HepG2 (cell line): ENCODE measurements around the gene ALOX5. TPM values are rescaled to one million over a fixed set of nuclear protein-coding genes. Genes with fewer than 3 reads are reported as not detected.

Experiments used
- ATAC-seq: fragments of 200-7000 bp; cut with Tn5 transposase; 3 replicates; pipeline ENCODE4 v1.9.1; 2020; ENCODE audit warnings: mild to moderate bottlenecking, moderate library complexity
- BruUV-seq: library from RNA; stranded (reverse); fragments of 400-500 nt; replicated peaks from 2 replicates; lab custom pipeline; 2021; lab: Mats Ljungman, UMichigan
- CTCF ChIA-PET: fragments of 300-600 bp; formaldehyde crosslinking; extraction: SDS; loops from one replicate; lab custom pipeline; 2021; ENCODE audit warnings: low total read pairs, inconsistent platforms, low intra/inter-chr PET ratio; lab: Yijun Ruan, JAX
- POLR2A ChIA-PET: fragments of 350-600 bp; sonication (Branson Sonifier 250); formaldehyde crosslinking; loops from one replicate; lab custom pipeline; 2020; ENCODE audit warnings: antibody characterized with exemption, inconsistent platforms; lab: Yijun Ruan, JAX
- DNase-seq: peaks from one replicate; pipeline ENCODE4 v3.0.0-alpha.2; 2015; ENCODE audit warnings: low spot score
- FAIRE-seq: peaks from 3 replicates; lab custom pipeline; 2011; peaks lifted over from hg19 to GRCh38; lab: Jason Lieb, UNC
- H2AFZ ChIP-seq: one replicate; pipeline ENCODE4 v1.6.1; 2011; ENCODE audit warnings: low read length, inconsistent platforms
- H3K27ac ChIP-seq: fragments of 300-600 bp; 3 replicates; pipeline ENCODE4 v1.8.0; 2011; ENCODE audit warnings: mixed run types, mild to moderate bottlenecking, mixed read lengths, low read length, inconsistent platforms; ENCODE audit not compliant: insufficient read depth; ENCODE audit errors: extremely low read length
- H3K27me3 ChIP-seq, 2 experiments: fragments of 200-600 bp in 1 of 2; 2 replicates in 1 of 2; 3 replicates in 1 of 2; pipeline versions ENCODE4 v1.6.0 to v1.8.0; 2011; ENCODE audit warnings: low read length in 2 of 2, mild to moderate bottlenecking in 2 of 2, moderate library complexity in 2 of 2, inconsistent platforms in 1 of 2; ENCODE audit not compliant: insufficient read depth in 2 of 2, control insufficient read depth in 1 of 2
- H3K36me3 ChIP-seq, 2 experiments: fragments of 200-600 bp in 1 of 2; replicated peaks in 1 of 2; 2 replicates in 1 of 2; 3 replicates in 1 of 2; pipeline versions ENCODE4 v1.5.1 to v1.8.0; 2011; ENCODE audit warnings: low read length in 2 of 2, inconsistent platforms in 1 of 2; ENCODE audit not compliant: insufficient read depth in 2 of 2, control insufficient read depth in 1 of 2
- H3K4me1 ChIP-seq: 2 replicates; pipeline ENCODE4 v1.5.1; 2012; ENCODE audit warnings: low read length, inconsistent platforms; ENCODE audit not compliant: insufficient read depth
- H3K4me2 ChIP-seq: 2 replicates; pipeline ENCODE4 v1.6.0; 2011; ENCODE audit warnings: low read depth, low read length, inconsistent platforms
- H3K4me3 ChIP-seq, 3 experiments: fragments of 200-600 bp in 1 of 3; sonication (generic), shearing (Covaris generic) in 1 of 3; replicated peaks in 1 of 3; 2 replicates each; pipeline ENCODE4 v1.5.1; 2011 to 2016; ENCODE audit warnings: low read length in 3 of 3, inconsistent platforms in 2 of 3, low read depth in 2 of 3, mild to moderate bottlenecking in 2 of 3, control low read depth in 1 of 3, mixed read lengths in 1 of 3; ENCODE audit not compliant: insufficient read depth in 1 of 3
- H3K79me2 ChIP-seq: one replicate; pipeline ENCODE4 v1.6.1; 2011; ENCODE audit warnings: low read length, inconsistent platforms; ENCODE audit not compliant: insufficient read depth
- H3K9ac ChIP-seq: 2 replicates; pipeline ENCODE4 v1.6.0; 2011; ENCODE audit warnings: mild to moderate bottlenecking, low read depth, low read length, inconsistent platforms; ENCODE audit not compliant: insufficient read depth
- H3K9me3 ChIP-seq: 2 replicates; pipeline ENCODE4 v1.5.1; 2012; ENCODE audit warnings: mild to moderate bottlenecking, low read length
- H4K20me1 ChIP-seq: 2 replicates; pipeline ENCODE4 v1.6.0; 2011; ENCODE audit warnings: inconsistent platforms, mild to moderate bottlenecking, low read length, moderate library complexity; ENCODE audit not compliant: insufficient read depth
- BATF2 ChIP-seq: sonication (generic); formaldehyde crosslinking; IDR thresholded peaks from 2 replicates; pipeline ENCODE4 v1.8.0; 2022; ENCODE audit warnings: mild to moderate bottlenecking, missing genetic modification reagents, moderate library complexity
- CERS6 ChIP-seq: sonication (generic); formaldehyde crosslinking; IDR thresholded peaks from 2 replicates; pipeline ENCODE4 v1.5.0; 2020; ENCODE audit warnings: missing genetic modification reagents
- CHD4 ChIP-seq: fragments of 200-600 bp; sonication (generic); IDR thresholded peaks from 2 replicates; pipeline ENCODE4 v1.7.0; 2017; ENCODE audit warnings: mild to moderate bottlenecking, low read length, borderline replicate concordance
- RERE ChIP-seq: IDR thresholded peaks from 2 replicates; pipeline ENCODE4 v1.6.1; 2016; ENCODE audit warnings: low read depth, missing genetic modification reagents, missing compliant biosample characterization
- SALL1 ChIP-seq: sonication (generic); formaldehyde crosslinking; IDR thresholded peaks from 2 replicates; pipeline ENCODE4 v1.8.0; 2022; ENCODE audit warnings: mild to moderate bottlenecking, missing genetic modification reagents
- SETDB1 ChIP-seq: sonication (generic); formaldehyde crosslinking; IDR thresholded peaks from 2 replicates; pipeline ENCODE4 v1.5.1; 2020; ENCODE audit warnings: missing genetic modification reagents, mild to moderate bottlenecking, borderline replicate concordance
- SIN3A ChIP-seq: IDR thresholded peaks from 2 replicates; pipeline ENCODE4 v1.6.1; 2011; ENCODE audit warnings: low read depth, mild to moderate bottlenecking, control low read depth, low read length, borderline replicate concordance
- ZNF607 ChIP-seq: sonication (generic); formaldehyde crosslinking; IDR thresholded peaks from 2 replicates; pipeline ENCODE4 v1.5.1; 2020; ENCODE audit warnings: missing genetic modification reagents, mild to moderate bottlenecking, borderline replicate concordance
- ZNF75D ChIP-seq: sonication (generic); formaldehyde crosslinking; IDR thresholded peaks from 2 replicates; pipeline ENCODE4 v1.8.1; 2023; ENCODE audit warnings: missing genetic modification reagents, mild to moderate bottlenecking, borderline replicate concordance
- WGBS: methylation state at CpG from one replicate; pipeline ENCODE4 v1.1.6; 2017; ENCODE audit warnings: low lambda C conversion rate; 5-methylcytosine and 5-hydroxymethylcytosine counted together
- in situ Hi-C: cut with HindIII; loops from 2 replicates; pipeline ENCODE4 v1.10.0; 2017; ENCODE audit warnings: low pct_unique_long_range_greater_than_20kb; ENCODE audit not compliant: extremely low pct_ligation_motif_present
- intact Hi-C: fragments of 100-400 bp; cut with micrococcal nuclease; formaldehyde crosslinking; loops from one replicate; pipeline ENCODE4 v1.10.0; 2022; ENCODE audit not compliant: unreplicated experiment
- polyA plus RNA-seq, 8 experiments: library from polyadenylated mRNA; depleted of rRNA in 3 of 8; stranded (reverse) in 7 of 8; unstranded in 1 of 8; fragments of >200 nt; fragmentation: Illumina TruSeq in 4 of 8; extraction: Trizol in 4 of 8; gene quantifications; 2 replicates each; pipeline versions ENCODE4 v1.2.1 to v1.2.3, GENCODE V29; 2011 to 2016; ENCODE audit warnings: low read depth in 4 of 8, missing spikeins in 1 of 8, mixed read lengths in 1 of 8; ENCODE audit not compliant: insufficient read depth in 1 of 8
- total RNA-seq, 5 experiments: library from RNA; depleted of rRNA; stranded (reverse); fragments of >200 nt; fragmentation: Illumina TruSeq; extraction: Trizol; gene quantifications; 2 replicates each; pipeline ENCODE4 v1.2.3, GENCODE V29; 2016; ENCODE audit warnings: low read depth in 1 of 5
- TF ChIP-seq, protein P1 (sequence below): sonication (generic); formaldehyde crosslinking; IDR thresholded peaks from 2 replicates; pipeline ENCODE4 v1.5.1; 2020; ENCODE audit warnings: missing genetic modification reagents, mild to moderate bottlenecking, borderline replicate concordance

Gene ALOX5
- total and polyA plus RNA-seq, 2 of the 13 experiments (the other 11 are each of a cell fraction or from before 2014, with no cell fraction given), result 0.04 TPM; not detected in 1

DNA sequence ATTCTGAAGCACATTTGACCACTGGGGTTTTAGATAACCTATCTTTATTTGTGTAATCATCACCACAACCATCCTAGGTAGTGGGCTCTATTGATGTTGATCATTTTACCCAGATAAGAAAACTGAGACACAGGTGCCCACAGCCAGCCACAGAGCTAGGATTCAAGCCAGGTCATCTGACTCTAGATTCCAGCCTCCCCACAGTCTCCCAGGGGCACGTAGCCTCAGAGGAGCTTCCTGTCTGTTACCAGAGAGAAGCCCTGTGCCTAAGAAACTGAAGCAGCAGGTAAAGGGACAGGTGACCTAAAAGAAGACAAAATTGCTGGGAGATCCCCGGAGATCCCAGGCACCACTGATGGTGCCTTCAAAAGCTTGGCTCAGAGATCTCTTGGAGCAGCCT is 55.8 kb downstream of the ALOX5 start:
- in situ Hi-C loops, result loop anchor here (25.0 kb wide), 1 partner anchor 417 kb away; the partner anchor contains the start of gene ZNF22
- Histone ChIP-seq H3K9me3 (no peaks in the 10 kb centered on the region), H2AFZ (no peak overlapping the region), H4K20me1 (no peaks in the 10 kb centered on the region), H3K36me3 (no peaks in the 10 kb centered on the region), H3K27ac (no peak overlapping the region), H3K4me1 (peaks cover 20% of the 10 kb centered on the region), H3K4me2 (no peak overlapping the region), H3K4me3 (no peak overlapping the region), H3K9ac (no peak overlapping the region), H3K79me2 (no peaks in the 10 kb centered on the region), H3K27me3 (peaks cover 2 to 52% of the 10 kb centered on the region in 2 experiments; a peak in 3 of 5 replicates)
- no TSS peak for BruUV-seq
- intact Hi-C loops, result loop anchor here (10.0 kb wide), 1 partner anchor 175 kb away; no protein-coding TSS in a partner anchor
- CTCF ChIA-PET, result no interaction called here
- ATAC-seq (no peak), FAIRE-seq (no peak), DNase-seq (no peak)
- POLR2A ChIA-PET, result no interaction called here
- TF ChIP-seq RERE (CRISPR knock-in tag) (no peak), SETDB1 (CRISPR knock-in tag) (no peak), BATF2 (CRISPR knock-in tag) (no peak), ZNF75D (CRISPR knock-in tag) (no peak), CERS6 (CRISPR knock-in tag) (no peak), SALL1 (CRISPR knock-in tag) (no peak), CHD4 (no peak), SIN3A (no peak), ZNF607 (CRISPR knock-in tag) (no peak)
- TF ChIP-seq, protein P1, sequence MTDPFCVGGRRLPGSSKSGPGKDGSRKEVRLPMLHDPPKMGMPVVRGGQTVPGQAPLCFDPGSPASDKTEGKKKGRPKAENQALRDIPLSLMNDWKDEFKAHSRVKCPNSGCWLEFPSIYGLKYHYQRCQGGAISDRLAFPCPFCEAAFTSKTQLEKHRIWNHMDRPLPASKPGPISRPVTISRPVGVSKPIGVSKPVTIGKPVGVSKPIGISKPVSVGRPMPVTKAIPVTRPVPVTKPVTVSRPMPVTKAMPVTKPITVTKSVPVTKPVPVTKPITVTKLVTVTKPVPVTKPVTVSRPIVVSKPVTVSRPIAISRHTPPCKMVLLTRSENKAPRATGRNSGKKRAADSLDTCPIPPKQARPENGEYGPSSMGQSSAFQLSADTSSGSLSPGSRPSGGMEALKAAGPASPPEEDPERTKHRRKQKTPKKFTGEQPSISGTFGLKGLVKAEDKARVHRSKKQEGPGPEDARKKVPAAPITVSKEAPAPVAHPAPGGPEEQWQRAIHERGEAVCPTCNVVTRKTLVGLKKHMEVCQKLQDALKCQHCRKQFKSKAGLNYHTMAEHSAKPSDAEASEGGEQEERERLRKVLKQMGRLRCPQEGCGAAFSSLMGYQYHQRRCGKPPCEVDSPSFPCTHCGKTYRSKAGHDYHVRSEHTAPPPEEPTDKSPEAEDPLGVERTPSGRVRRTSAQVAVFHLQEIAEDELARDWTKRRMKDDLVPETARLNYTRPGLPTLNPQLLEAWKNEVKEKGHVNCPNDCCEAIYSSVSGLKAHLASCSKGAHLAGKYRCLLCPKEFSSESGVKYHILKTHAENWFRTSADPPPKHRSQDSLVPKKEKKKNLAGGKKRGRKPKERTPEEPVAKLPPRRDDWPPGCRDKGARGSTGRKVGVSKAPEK (CRISPR knock-in tag), result no peak
- WGBS, result 0% methylated on average over 2 of the region's 2 CpGs
